K562 (cell line): ENCODE measurements around the gene SYNGR4. TPM values are rescaled to one million over a fixed set of nuclear protein-coding genes. Genes with fewer than 3 reads are reported as not detected.

Experiments used
- CBX1 ChIP-seq: sonication (generic); IDR thresholded peaks from 2 replicates; pipeline ENCODE4 v1.6.1; 2016; ENCODE audit warnings: antibody characterized with exemption, low read depth, mild to moderate bottlenecking
- ELF1 ChIP-seq: fragments of 200-800 bp; sonication (Bioruptor generic); IDR thresholded peaks from 2 replicates; pipeline ENCODE4 v1.6.1; 2016; ENCODE audit warnings: missing genetic modification characterization, missing compliant biosample characterization
- JUN ChIP-seq, 2 experiments: sonication (generic) in 1 of 2; formaldehyde crosslinking in 1 of 2; IDR thresholded peaks; 2 replicates each; pipeline versions ENCODE4 v1.6.1 to v1.8.0; 2012 to 2022; ENCODE audit warnings: borderline replicate concordance in 2 of 2, mild to moderate bottlenecking in 2 of 2, improper control_type of control experiment in 1 of 2, low read depth in 1 of 2, low read length in 1 of 2, missing genetic modification reagents in 1 of 2
- MAFF ChIP-seq: IDR thresholded peaks from 2 replicates; pipeline ENCODE4 v1.6.1; 2012; ENCODE audit warnings: low read length, improper control_type of control experiment
- MIER1 ChIP-seq: fragments of 450-650 bp; IDR thresholded peaks from 2 replicates; pipeline ENCODE4 v1.6.1; 2016; ENCODE audit warnings: antibody characterized with exemption, mild to moderate bottlenecking, low read depth
- NFE2L1 ChIP-seq: fragments of 450-650 bp; IDR thresholded peaks from 2 replicates; pipeline ENCODE4 v1.6.1; 2016; ENCODE audit warnings: missing genetic modification characterization, low read depth, mild to moderate bottlenecking, missing compliant biosample characterization, moderate library complexity, borderline replicate concordance
- POLR2H ChIP-seq: IDR thresholded peaks from 2 replicates; pipeline ENCODE4 v1.6.1; 2016; ENCODE audit warnings: missing genetic modification characterization, low read depth, mild to moderate bottlenecking, control low read depth, missing compliant biosample characterization, moderate library complexity
- TEAD2 ChIP-seq: fragments of 450-650 bp; IDR thresholded peaks from 2 replicates; pipeline ENCODE4 v1.6.1; 2016; ENCODE audit warnings: missing genetic modification characterization, control low read depth, missing compliant biosample characterization
- ZBTB7A ChIP-seq: IDR thresholded peaks from 2 replicates; pipeline ENCODE4 v1.6.1; 2011; ENCODE audit warnings: low read depth, mild to moderate bottlenecking, low read length, moderate library complexity, borderline replicate concordance; ENCODE audit not compliant: control insufficient read depth
- ZZZ3 ChIP-seq: fragments of 450-650 bp; IDR thresholded peaks from 2 replicates; pipeline ENCODE4 v1.6.1; 2016; ENCODE audit warnings: antibody characterized with exemption, mild to moderate bottlenecking, moderate library complexity
- polyA plus RNA-seq, 8 experiments: library from polyadenylated mRNA; depleted of rRNA in 4 of 8; stranded (reverse) in 5 of 8; unstranded in 3 of 8; fragments of >200 nt; fragmentation: Nextera tagmentation in 2 of 8; fragmentation: Illumina TruSeq in 1 of 8; extraction: Ambion mirVana in 2 of 8; extraction: Trizol in 1 of 8; gene quantifications; 2 replicates each; pipeline versions ENCODE4 v1.2.1 to v1.2.3, GENCODE V29; 2011 to 2014; ENCODE audit warnings: inconsistent platforms in 1 of 8, missing spikeins in 1 of 8
- total RNA-seq, 7 experiments: library from RNA; depleted of rRNA in 6 of 7; stranded (reverse); fragments of >200 nt in 6 of 7; fragmentation: Illumina TruSeq in 2 of 7; extraction: Trizol in 2 of 7; gene quantifications; 2 replicates each; pipeline versions ENCODE4 v1.2.1 to v1.2.3, GENCODE V29; 2011 to 2021; ENCODE audit warnings: low replicate concordance in 1 of 7
- TF ChIP-seq, protein P1 (sequence below): IDR thresholded peaks from 2 replicates; pipeline ENCODE4 v1.6.1; 2011; ENCODE audit warnings: borderline replicate concordance, low read depth, mild to moderate bottlenecking, moderate library complexity, low read length; ENCODE audit not compliant: insufficient read depth, poor library complexity, severe bottlenecking
- TF ChIP-seq, protein P2 (sequence below): sonication (generic); formaldehyde crosslinking; IDR thresholded peaks from 2 replicates; pipeline ENCODE4 v1.8.0; 2022; ENCODE audit warnings: mild to moderate bottlenecking, low read depth, missing genetic modification reagents
- TF ChIP-seq, protein P3 (sequence below): sonication (generic); formaldehyde crosslinking; IDR thresholded peaks from 2 replicates; pipeline ENCODE4 v1.8.1; 2023; ENCODE audit warnings: mild to moderate bottlenecking, missing genetic modification reagents
- TF ChIP-seq, protein P4 (sequence below): fragments of 200-800 bp; sonication (Bioruptor generic); IDR thresholded peaks from 2 replicates; pipeline ENCODE4 v1.6.1; 2016; ENCODE audit warnings: missing genetic modification characterization, missing compliant biosample characterization

SYNGR4 gene
- total and polyA plus RNA-seq, 9 of the 15 experiments (the other 6 are each of a cell fraction or from before 2014, with no cell fraction given): 0.07 to 0.14 TPM; not detected in 7

DNA sequence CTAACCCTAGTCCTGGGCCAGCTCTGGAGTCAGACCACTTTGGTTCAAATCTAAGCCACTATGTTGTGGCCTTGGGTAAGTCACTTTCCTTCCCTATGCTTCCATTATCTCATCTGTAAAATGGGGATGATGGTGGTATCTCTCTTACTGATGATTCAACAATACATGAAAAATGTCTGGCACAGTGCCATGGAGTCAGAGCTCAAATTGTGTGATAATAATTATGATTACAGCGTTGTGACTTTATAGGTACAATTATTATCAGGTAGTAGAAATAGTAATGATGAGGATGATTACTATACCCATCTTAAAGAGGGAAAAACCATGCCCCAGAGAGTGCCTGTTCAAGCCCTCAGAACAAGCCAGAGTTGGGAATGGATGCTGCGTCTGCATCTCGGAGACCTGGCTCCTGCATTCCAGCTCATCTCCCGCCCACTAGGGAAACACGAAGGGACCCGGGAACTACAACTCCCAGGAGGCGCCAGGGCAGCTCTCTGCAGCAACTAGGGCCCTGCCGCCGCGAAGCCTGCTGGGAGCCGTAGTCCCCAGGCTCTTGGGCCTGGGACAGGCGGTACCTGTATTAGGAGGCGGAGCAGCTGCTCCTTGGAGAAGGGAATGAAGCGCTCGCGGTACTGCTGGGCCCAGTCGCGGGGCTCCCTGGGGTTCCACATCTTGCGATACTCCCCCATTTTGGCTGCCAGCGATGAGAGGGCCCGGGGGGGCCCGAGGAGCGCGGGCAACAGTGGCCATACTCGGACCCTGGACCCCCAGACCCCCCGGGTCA, 1.3 kb upstream of the SYNGR4 start (continued):
- TF ChIP-seq, protein P1, sequence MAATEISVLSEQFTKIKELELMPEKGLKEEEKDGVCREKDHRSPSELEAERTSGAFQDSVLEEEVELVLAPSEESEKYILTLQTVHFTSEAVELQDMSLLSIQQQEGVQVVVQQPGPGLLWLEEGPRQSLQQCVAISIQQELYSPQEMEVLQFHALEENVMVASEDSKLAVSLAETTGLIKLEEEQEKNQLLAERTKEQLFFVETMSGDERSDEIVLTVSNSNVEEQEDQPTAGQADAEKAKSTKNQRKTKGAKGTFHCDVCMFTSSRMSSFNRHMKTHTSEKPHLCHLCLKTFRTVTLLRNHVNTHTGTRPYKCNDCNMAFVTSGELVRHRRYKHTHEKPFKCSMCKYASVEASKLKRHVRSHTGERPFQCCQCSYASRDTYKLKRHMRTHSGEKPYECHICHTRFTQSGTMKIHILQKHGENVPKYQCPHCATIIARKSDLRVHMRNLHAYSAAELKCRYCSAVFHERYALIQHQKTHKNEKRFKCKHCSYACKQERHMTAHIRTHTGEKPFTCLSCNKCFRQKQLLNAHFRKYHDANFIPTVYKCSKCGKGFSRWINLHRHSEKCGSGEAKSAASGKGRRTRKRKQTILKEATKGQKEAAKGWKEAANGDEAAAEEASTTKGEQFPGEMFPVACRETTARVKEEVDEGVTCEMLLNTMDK: peak; percentile 64
- TF ChIP-seq, protein P2, sequence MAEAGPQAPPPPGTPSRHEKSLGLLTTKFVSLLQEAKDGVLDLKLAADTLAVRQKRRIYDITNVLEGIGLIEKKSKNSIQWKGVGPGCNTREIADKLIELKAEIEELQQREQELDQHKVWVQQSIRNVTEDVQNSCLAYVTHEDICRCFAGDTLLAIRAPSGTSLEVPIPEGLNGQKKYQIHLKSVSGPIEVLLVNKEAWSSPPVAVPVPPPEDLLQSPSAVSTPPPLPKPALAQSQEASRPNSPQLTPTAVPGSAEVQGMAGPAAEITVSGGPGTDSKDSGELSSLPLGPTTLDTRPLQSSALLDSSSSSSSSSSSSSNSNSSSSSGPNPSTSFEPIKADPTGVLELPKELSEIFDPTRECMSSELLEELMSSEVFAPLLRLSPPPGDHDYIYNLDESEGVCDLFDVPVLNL (CRISPR knock-in tag): 0 out of 2 replicates have a peak, but pooled peaks have one; percentile 6
- TF ChIP-seq NFE2L1 (tag) (no peak), POLR2H (no peak), CBX1 (no peak), ZBTB7A (no peak; the same call in 1 of the 2 replicates), JUN (IDR thresholded peaks at IDR 0.05; ENCODE audit: borderline replicate concordance, low read depth, low read length) (0 out of 2 replicates have a peak, but pooled peaks have one; percentile 8), JUN (CRISPR knock-in tag; IDR thresholded peaks at IDR 0.05; ENCODE audit: borderline replicate concordance) (no peak), ELF1 (tag) (no peak), MIER1 (no peak), MAFF (no peak), TEAD2 (tag) (peak; percentile 94), ZZZ3 (0 out of 2 replicates have a peak, but pooled peaks have one; percentile 54)
- TF ChIP-seq, protein P3, sequence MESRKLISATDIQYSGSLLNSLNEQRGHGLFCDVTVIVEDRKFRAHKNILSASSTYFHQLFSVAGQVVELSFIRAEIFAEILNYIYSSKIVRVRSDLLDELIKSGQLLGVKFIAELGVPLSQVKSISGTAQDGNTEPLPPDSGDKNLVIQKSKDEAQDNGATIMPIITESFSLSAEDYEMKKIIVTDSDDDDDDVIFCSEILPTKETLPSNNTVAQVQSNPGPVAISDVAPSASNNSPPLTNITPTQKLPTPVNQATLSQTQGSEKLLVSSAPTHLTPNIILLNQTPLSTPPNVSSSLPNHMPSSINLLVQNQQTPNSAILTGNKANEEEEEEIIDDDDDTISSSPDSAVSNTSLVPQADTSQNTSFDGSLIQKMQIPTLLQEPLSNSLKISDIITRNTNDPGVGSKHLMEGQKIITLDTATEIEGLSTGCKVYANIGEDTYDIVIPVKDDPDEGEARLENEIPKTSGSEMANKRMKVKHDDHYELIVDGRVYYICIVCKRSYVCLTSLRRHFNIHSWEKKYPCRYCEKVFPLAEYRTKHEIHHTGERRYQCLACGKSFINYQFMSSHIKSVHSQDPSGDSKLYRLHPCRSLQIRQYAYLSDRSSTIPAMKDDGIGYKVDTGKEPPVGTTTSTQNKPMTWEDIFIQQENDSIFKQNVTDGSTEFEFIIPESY (CRISPR knock-in tag): peak; percentile 46
- TF ChIP-seq, protein P4, sequence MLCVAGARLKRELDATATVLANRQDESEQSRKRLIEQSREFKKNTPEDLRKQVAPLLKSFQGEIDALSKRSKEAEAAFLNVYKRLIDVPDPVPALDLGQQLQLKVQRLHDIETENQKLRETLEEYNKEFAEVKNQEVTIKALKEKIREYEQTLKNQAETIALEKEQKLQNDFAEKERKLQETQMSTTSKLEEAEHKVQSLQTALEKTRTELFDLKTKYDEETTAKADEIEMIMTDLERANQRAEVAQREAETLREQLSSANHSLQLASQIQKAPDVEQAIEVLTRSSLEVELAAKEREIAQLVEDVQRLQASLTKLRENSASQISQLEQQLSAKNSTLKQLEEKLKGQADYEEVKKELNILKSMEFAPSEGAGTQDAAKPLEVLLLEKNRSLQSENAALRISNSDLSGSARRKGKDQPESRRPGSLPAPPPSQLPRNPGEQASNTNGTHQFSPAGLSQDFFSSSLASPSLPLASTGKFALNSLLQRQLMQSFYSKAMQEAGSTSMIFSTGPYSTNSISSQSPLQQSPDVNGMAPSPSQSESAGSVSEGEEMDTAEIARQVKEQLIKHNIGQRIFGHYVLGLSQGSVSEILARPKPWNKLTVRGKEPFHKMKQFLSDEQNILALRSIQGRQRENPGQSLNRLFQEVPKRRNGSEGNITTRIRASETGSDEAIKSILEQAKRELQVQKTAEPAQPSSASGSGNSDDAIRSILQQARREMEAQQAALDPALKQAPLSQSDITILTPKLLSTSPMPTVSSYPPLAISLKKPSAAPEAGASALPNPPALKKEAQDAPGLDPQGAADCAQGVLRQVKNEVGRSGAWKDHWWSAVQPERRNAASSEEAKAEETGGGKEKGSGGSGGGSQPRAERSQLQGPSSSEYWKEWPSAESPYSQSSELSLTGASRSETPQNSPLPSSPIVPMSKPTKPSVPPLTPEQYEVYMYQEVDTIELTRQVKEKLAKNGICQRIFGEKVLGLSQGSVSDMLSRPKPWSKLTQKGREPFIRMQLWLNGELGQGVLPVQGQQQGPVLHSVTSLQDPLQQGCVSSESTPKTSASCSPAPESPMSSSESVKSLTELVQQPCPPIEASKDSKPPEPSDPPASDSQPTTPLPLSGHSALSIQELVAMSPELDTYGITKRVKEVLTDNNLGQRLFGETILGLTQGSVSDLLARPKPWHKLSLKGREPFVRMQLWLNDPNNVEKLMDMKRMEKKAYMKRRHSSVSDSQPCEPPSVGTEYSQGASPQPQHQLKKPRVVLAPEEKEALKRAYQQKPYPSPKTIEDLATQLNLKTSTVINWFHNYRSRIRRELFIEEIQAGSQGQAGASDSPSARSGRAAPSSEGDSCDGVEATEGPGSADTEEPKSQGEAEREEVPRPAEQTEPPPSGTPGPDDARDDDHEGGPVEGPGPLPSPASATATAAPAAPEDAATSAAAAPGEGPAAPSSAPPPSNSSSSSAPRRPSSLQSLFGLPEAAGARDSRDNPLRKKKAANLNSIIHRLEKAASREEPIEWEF: no peak
